Testis (tissue), 3 donors: ENCODE measurements around the gene FAM120A. TPM values are rescaled to one million over a fixed set of nuclear protein-coding genes. Genes with fewer than 3 reads are reported as not detected.

Experiments used
- DNase-seq: peaks from one replicate; pipeline ENCODE4 v3.0.0-alpha.2; 2019
- H3K27ac ChIP-seq, 2 donors: fragments of 200-600 bp; sonication (generic); one replicate each; pipeline ENCODE4 v1.5.1; 2019
- H3K27me3 ChIP-seq: fragments of 200-600 bp; sonication (generic); one replicate; pipeline ENCODE4 v1.5.1; 2019
- H3K36me3 ChIP-seq: fragments of 200-600 bp; sonication (generic); one replicate; pipeline ENCODE4 v1.5.1; 2017; ENCODE audit warnings: low read depth; ENCODE audit errors: missing control alignments
- H3K4me1 ChIP-seq: fragments of 200-600 bp; sonication (generic); one replicate; pipeline ENCODE4 v1.5.1; 2019
- H3K4me3 ChIP-seq, 2 donors: fragments of 200-600 bp; sonication (generic); one replicate each; pipeline ENCODE4 v1.5.1; 2017 to 2019
- H3K9me3 ChIP-seq: fragments of 200-600 bp; sonication (generic); one replicate; pipeline ENCODE4 v1.5.1; 2017
- CTCF ChIP-seq, 3 experiments: fragments of 450-650 bp in 2 of 3; fragments of 200-600 bp in 1 of 3; sonication (generic) in 1 of 3; IDR thresholded peaks; one replicate each; pipeline ENCODE4 v1.5.1; 2016 to 2019; ENCODE audit warnings: antibody characterized with exemption in 3 of 3, mild to moderate bottlenecking in 2 of 3, moderate library complexity in 1 of 3
- POLR2A ChIP-seq: fragments of 450-650 bp; IDR thresholded peaks from one replicate; pipeline ENCODE4 v1.6.1; 2017; ENCODE audit warnings: antibody characterized with exemption, mild to moderate bottlenecking, moderate library complexity
- WGBS, 2 donors: methylation state at CpG; one replicate each; pipeline ENCODE4 v1.1.5; 2018; 5-methylcytosine and 5-hydroxymethylcytosine counted together
- intact Hi-C: fragments of 100-400 bp; cut with DNase I; formaldehyde crosslinking; loops from one replicate; pipeline ENCODE4 v1.15.1; 2023; ENCODE audit warnings: low total_unique reads
- polyA plus RNA-seq: library from polyadenylated mRNA; stranded (reverse); fragments of 350-450 nt; fragmentation: Illumina TruSeq; extraction: RNeasy Lipid Tissue Mini Kit (QIAGEN cat#74804); gene quantifications from one replicate; pipeline ENCODE4 v1.2.3, GENCODE V29; 2014; ENCODE audit warnings: low read depth, low replicate concordance; ENCODE audit not compliant: insufficient read depth
- total RNA-seq, 2 donors: library from RNA; depleted of rRNA; stranded (reverse); fragments of >200 nt; gene quantifications; one replicate each; pipeline ENCODE4 v1.2.3, GENCODE V29; 2016

FAM120A gene
- total and polyA plus RNA-seq, 3 donors from 2014 or later, result 39.3 to 81.5 (median 73.9) TPM

GRCh38 chr9:93601666-93602065, 150.2 kb downstream of the FAM120A start:
- H3K27me3 ChIP-seq, result no peaks in the 10 kb centered on the region
- H3K4me3 ChIP-seq, result no peak overlapping the region
- H3K27ac ChIP-seq, result no peak overlapping the region
- H3K36me3 ChIP-seq, result no peaks in the 10 kb centered on the region
- H3K4me1 ChIP-seq, result no peaks in the 10 kb centered on the region
- 82 to 84% methylated on average over 4 to 5 of the region's 5 CpGs for WGBS, 2 donors
- H3K9me3 ChIP-seq, result no peaks in the 10 kb centered on the region
- DNase-seq, result no peak
- no peak for TF ChIP-seq POLR2A
- no peak for TF ChIP-seq CTCF (IDR thresholded peaks at IDR 0.05)
- intact Hi-C loops, result no loop called here

- no peaks in the 10 kb centered on the region for H3K4me1 ChIP-seq
- WGBS, 2 donors, result 82 to 91% methylated on average over 15 of the region's 15 CpGs
Measured at GRCh38 chr9:93603011-93603410, 151.5 kb downstream of the FAM120A start.

GRCh38 chr9:93603906-93604326, 152.4 kb downstream of the FAM120A start:
- no peak for TF ChIP-seq POLR2A
- H3K27me3 ChIP-seq, result no peaks in the 10 kb centered on the region
- H3K4me1 ChIP-seq, result no peaks in the 10 kb centered on the region
- no peak for DNase-seq
- no peaks in the 10 kb centered on the region for H3K36me3 ChIP-seq
- intact Hi-C loops, result no loop called here
- H3K4me3 ChIP-seq, result no peak overlapping the region
- no peaks in the 10 kb centered on the region for H3K9me3 ChIP-seq
- WGBS, 2 donors, result 51 to 70% methylated on average over 4 of the region's 4 CpGs
- no peak overlapping the region for H3K27ac ChIP-seq

More at GRCh38 chr9:93603011-93603410, 151.5 kb downstream of the FAM120A start:
- no peaks in the 10 kb centered on the region for H3K27me3 ChIP-seq
- intact Hi-C loops, result no loop called here
- H3K9me3 ChIP-seq, result no peaks in the 10 kb centered on the region
- TF ChIP-seq POLR2A, result no peak
- TF ChIP-seq CTCF (IDR thresholded peaks at IDR 0.05), result no peak
- no peak overlapping the region for H3K4me3 ChIP-seq
- no peak for DNase-seq
- H3K36me3 ChIP-seq, result no peaks in the 10 kb centered on the region
- H3K27ac ChIP-seq, result no peak overlapping the region

- no peaks in the 10 kb centered on the region for H3K4me1 ChIP-seq
- no peaks in the 10 kb centered on the region for H3K36me3 ChIP-seq
- intact Hi-C loops, result no loop called here
- no peaks in the 10 kb centered on the region for H3K9me3 ChIP-seq
- no peak for DNase-seq
- no peaks in the 10 kb centered on the region for H3K27me3 ChIP-seq
- no peak overlapping the region for H3K4me3 ChIP-seq
- TF ChIP-seq POLR2A (no peak), CTCF (IDR thresholded peaks at IDR 0.05) (no peak)
- no peak overlapping the region for H3K27ac ChIP-seq
- 47 to 96% methylated on average over 3 of the region's 3 CpGs for WGBS, 2 donors
Measured at GRCh38 chr9:93606187-93606586, 154.7 kb downstream of the FAM120A start.

GRCh38 chr9:93610206-93610605, 158.7 kb downstream of the FAM120A start:
- H3K4me1 ChIP-seq, result no peaks in the 10 kb centered on the region
- no peaks in the 10 kb centered on the region for H3K36me3 ChIP-seq
- DNase-seq, result no peak
- no peak overlapping the region for H3K4me3 ChIP-seq
- H3K27me3 ChIP-seq, result no peaks in the 10 kb centered on the region
- TF ChIP-seq CTCF (IDR thresholded peaks at IDR 0.05), result no peak
- WGBS, 2 donors, result 95 to 97% methylated on average over 1 of the region's 1 CpG
- no peak overlapping the region for H3K27ac ChIP-seq
- intact Hi-C loops, result no loop called here
- no peaks in the 10 kb centered on the region for H3K9me3 ChIP-seq
